Astrocyte (in vitro differentiated cells and primary cell): Measurements from ENCODE around the gene DPM1.
"Not testable (repeated sequence)": the region's sequence is repeated elsewhere in the genome, so short reads cannot be mapped to it uniquely, and the experiment has no call there.

Experiments used
- EZH2 ChIP-seq: IDR thresholded peaks from 2 replicates; pipeline ENCODE4 v1.6.1; 2012; ENCODE audit warnings: mild to moderate bottlenecking, low read length, inconsistent platforms; ENCODE audit not compliant: insufficient read depth
- TF ChIP-seq, protein P1 (sequence below): IDR thresholded peaks from 2 replicates; pipeline ENCODE4 v1.5.1; 2011; ENCODE audit warnings: low read depth, mild to moderate bottlenecking, inconsistent platforms, low read length, moderate library complexity; ENCODE audit not compliant: insufficient read depth

DNA sequence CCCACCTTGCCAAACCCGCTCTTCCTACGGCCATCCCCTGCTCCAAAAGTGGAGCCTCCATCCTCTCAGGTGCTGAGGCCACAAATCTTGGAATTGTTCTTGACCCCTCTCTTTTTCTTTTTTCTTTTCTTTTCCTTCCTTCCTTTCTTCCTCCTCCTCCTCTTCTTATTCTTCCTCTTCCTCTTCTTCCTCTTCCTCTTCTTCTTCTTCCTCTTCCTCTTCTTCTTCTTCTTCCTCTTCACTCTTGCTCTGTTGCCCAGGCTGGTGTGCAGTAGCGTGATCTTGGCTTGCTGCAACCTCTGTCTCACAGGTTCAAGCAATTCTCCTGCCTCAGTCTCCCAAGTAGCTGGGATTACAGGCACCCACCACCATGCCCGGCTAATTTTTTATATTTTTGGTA is 20.2 kb upstream of the DPM1 start:
- TF ChIP-seq, protein P1, sequence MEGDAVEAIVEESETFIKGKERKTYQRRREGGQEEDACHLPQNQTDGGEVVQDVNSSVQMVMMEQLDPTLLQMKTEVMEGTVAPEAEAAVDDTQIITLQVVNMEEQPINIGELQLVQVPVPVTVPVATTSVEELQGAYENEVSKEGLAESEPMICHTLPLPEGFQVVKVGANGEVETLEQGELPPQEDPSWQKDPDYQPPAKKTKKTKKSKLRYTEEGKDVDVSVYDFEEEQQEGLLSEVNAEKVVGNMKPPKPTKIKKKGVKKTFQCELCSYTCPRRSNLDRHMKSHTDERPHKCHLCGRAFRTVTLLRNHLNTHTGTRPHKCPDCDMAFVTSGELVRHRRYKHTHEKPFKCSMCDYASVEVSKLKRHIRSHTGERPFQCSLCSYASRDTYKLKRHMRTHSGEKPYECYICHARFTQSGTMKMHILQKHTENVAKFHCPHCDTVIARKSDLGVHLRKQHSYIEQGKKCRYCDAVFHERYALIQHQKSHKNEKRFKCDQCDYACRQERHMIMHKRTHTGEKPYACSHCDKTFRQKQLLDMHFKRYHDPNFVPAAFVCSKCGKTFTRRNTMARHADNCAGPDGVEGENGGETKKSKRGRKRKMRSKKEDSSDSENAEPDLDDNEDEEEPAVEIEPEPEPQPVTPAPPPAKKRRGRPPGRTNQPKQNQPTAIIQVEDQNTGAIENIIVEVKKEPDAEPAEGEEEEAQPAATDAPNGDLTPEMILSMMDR: not testable (repeated sequence)
- not testable (repeated sequence) for TF ChIP-seq EZH2
